ENCODE data around the gene INSM2. TPM values are rescaled to one million over a fixed set of nuclear protein-coding genes. Genes with fewer than 3 reads are reported as not detected.

The INSM2 gene
- total and polyA plus RNA-seq, 2 of the 13 experiments (the other 11 are each of a cell fraction or from before 2014, with no cell fraction given), result not detected

DNA sequence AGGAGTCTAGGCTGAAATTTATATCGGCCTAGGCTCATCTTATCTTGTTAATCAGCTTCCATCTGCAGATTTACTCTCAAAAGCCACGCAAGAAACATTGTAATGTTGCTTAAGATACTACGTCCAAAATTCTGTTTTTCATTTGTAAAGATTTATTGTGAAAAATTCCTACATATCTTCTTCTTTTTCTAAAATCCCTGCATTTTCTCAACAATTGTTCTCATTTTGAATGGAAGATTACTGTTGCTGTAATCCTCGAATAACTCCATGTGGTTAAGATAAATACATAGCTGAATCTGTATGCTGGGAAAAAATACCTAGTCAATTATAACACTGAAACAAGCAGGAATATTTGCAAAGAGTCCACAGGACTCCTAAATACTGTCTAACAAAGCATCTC is 15.6 kb downstream of the INSM2 start:
- ChIA-PET CTCF (ENCODE audit: low intra/inter-chr PET ratio, low total read pairs) (no interaction called here), POLR2A (no interaction called here)
- H3K9me3 ChIP-seq (ENCODE audit: low read length), result no peaks in the 10 kb centered on the region
- no peaks in the 10 kb centered on the region for H3K79me2 ChIP-seq (ENCODE audit: insufficient read depth, low read length)
- peaks cover 0 to 3% of the 10 kb centered on the region in 2 experiments; a peak in 2 of 5 replicates for H3K36me3 ChIP-seq (replicated peaks in 1 of 2; ENCODE audit: control insufficient read depth in 1 of 2, insufficient read depth in 2 of 2, low read length in 2 of 2)
- no peak overlapping the region for H3K9ac ChIP-seq (ENCODE audit: insufficient read depth, low read depth, low read length)
- BruUV-seq (replicated peaks), result no TSS peak
- no peak for TF ChIP-seq ZNF549 (CRISPR knock-in tag; IDR thresholded peaks at IDR 0.05)
- 0 out of 2 replicates have a peak, but pooled peaks have one; percentile 56 for TF ChIP-seq ZNF383 (CRISPR knock-in tag; IDR thresholded peaks at IDR 0.05; ENCODE audit: borderline replicate concordance)
- intact Hi-C loops (cut with micrococcal nuclease; ENCODE audit: unreplicated experiment), result no loop called here
- WGBS (ENCODE audit: low lambda C conversion rate), result 92% methylated on average over 4 of the region's 4 CpGs
- no peaks in the 10 kb centered on the region for H4K20me1 ChIP-seq (ENCODE audit: insufficient read depth, low read length)
- H3K27ac ChIP-seq (ENCODE audit: extremely low read length, insufficient read depth, low read length), result no peak overlapping the region
- ATAC-seq (no peak; the same call in 2 of the 3 replicates), DNase-seq (ENCODE audit: low spot score) (no peak), FAIRE-seq (no peak)
- H3K4me3 ChIP-seq (replicated peaks in 1 of 3; ENCODE audit: insufficient read depth in 1 of 3, low read depth in 2 of 3, low read length in 3 of 3), result no peak overlapping the region
- H3K27me3 ChIP-seq (ENCODE audit: control insufficient read depth in 1 of 2, insufficient read depth in 2 of 2, low read length in 2 of 2), result no peaks in the 10 kb centered on the region
- H3K4me2 ChIP-seq (ENCODE audit: low read depth, low read length), result no peak overlapping the region
- no peak overlapping the region for H2AFZ ChIP-seq (ENCODE audit: low read length)
- H3K4me1 ChIP-seq (ENCODE audit: insufficient read depth, low read length), result no peaks in the 10 kb centered on the region
- in situ Hi-C loops (cut with HindIII; ENCODE audit: extremely low pct_ligation_motif_present, low pct_unique_long_range_greater_than_20kb), result no loop called here

DNA sequence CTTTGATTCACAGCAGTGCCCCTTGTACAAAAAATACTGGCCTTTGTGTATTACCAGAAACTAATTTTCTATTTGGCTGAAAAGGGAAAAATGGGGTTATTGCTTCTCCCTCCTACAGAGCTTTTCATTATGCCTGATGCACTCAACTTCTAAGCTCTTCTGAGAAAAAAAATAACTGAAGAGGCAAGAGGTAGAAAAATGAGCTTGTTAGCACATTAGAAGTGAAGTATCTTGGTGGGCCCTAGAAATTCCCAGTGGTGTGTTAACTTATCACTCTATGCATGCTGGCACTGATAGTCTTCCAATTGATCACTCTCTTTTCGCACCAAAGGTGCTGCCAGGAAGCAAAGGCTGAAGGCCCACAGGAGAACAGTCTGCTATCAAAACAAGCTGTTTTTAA is 17.1 kb downstream of the INSM2 start:
- no peaks in the 10 kb centered on the region for H3K27me3 ChIP-seq (ENCODE audit: control insufficient read depth in 1 of 2, insufficient read depth in 2 of 2, low read length in 2 of 2)
- ChIA-PET CTCF (ENCODE audit: low intra/inter-chr PET ratio, low total read pairs) (no interaction called here), POLR2A (no interaction called here)
- H3K9ac ChIP-seq (ENCODE audit: insufficient read depth, low read depth, low read length), result no peak overlapping the region
- BruUV-seq (replicated peaks), result no TSS peak
- no peak overlapping the region for H2AFZ ChIP-seq (ENCODE audit: low read length)
- no peaks in the 10 kb centered on the region for H4K20me1 ChIP-seq (ENCODE audit: insufficient read depth, low read length)
- DNase-seq (ENCODE audit: low spot score) (no peak), FAIRE-seq (no peak), ATAC-seq (no peak)
- in situ Hi-C loops (cut with HindIII; ENCODE audit: extremely low pct_ligation_motif_present, low pct_unique_long_range_greater_than_20kb), result no loop called here
- no peak overlapping the region for H3K4me3 ChIP-seq (replicated peaks in 1 of 3; ENCODE audit: insufficient read depth in 1 of 3, low read depth in 2 of 3, low read length in 3 of 3)
- H3K79me2 ChIP-seq (ENCODE audit: insufficient read depth, low read length), result no peaks in the 10 kb centered on the region
- no peaks in the 10 kb centered on the region for H3K9me3 ChIP-seq (ENCODE audit: low read length)
- no peak overlapping the region for H3K4me2 ChIP-seq (ENCODE audit: low read depth, low read length)
- H3K36me3 ChIP-seq (replicated peaks in 1 of 2; ENCODE audit: control insufficient read depth in 1 of 2, insufficient read depth in 2 of 2, low read length in 2 of 2), result peaks cover 0 to 3% of the 10 kb centered on the region in 2 experiments; a peak in 2 of 5 replicates
- WGBS (ENCODE audit: low lambda C conversion rate), result 96% methylated on average over 1 of the region's 1 CpG
- no peak for TF ChIP-seq ZNF10 (CRISPR knock-in tag; IDR thresholded peaks at IDR 0.05; ENCODE audit: borderline replicate concordance, low read depth)
- no peak for TF ChIP-seq ZNF781 (CRISPR knock-in tag; IDR thresholded peaks at IDR 0.05; ENCODE audit: borderline replicate concordance, not compliant biosample characterization)
- TF ChIP-seq, protein P1, sequence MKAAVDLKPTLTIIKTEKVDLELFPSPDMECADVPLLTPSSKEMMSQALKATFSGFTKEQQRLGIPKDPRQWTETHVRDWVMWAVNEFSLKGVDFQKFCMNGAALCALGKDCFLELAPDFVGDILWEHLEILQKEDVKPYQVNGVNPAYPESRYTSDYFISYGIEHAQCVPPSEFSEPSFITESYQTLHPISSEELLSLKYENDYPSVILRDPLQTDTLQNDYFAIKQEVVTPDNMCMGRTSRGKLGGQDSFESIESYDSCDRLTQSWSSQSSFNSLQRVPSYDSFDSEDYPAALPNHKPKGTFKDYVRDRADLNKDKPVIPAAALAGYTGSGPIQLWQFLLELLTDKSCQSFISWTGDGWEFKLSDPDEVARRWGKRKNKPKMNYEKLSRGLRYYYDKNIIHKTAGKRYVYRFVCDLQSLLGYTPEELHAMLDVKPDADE (CRISPR knock-in tag; IDR thresholded peaks at IDR 0.05), result no peak
- no peak for TF ChIP-seq ZNF543 (CRISPR knock-in tag; IDR thresholded peaks at IDR 0.05)
- TF ChIP-seq RARA (CRISPR knock-in tag; IDR thresholded peaks at IDR 0.05), result no peak
- peak; percentile 69 for TF ChIP-seq RBM22 (optimal IDR thresholded peaks at IDR 0.05; ENCODE audit: low read length)
- no peak for TF ChIP-seq ZNF207 (IDR thresholded peaks at IDR 0.05; ENCODE audit: borderline replicate concordance)
- no peak for TF ChIP-seq HDAC6 (IDR thresholded peaks at IDR 0.05; ENCODE audit: low read depth, low read length)
- no peak for TF ChIP-seq NCOA2 (CRISPR knock-in tag; IDR thresholded peaks at IDR 0.05)
- TF ChIP-seq, protein P2, sequence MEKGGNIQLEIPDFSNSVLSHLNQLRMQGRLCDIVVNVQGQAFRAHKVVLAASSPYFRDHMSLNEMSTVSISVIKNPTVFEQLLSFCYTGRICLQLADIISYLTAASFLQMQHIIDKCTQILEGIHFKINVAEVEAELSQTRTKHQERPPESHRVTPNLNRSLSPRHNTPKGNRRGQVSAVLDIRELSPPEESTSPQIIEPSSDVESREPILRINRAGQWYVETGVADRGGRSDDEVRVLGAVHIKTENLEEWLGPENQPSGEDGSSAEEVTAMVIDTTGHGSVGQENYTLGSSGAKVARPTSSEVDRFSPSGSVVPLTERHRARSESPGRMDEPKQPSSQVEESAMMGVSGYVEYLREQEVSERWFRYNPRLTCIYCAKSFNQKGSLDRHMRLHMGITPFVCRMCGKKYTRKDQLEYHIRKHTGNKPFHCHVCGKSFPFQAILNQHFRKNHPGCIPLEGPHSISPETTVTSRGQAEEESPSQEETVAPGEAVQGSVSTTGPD (CRISPR knock-in tag; IDR thresholded peaks at IDR 0.05), result 0 out of 2 replicates have a peak, but pooled peaks have one; percentile 31
- no peak for TF ChIP-seq THAP11 (CRISPR knock-in tag; IDR thresholded peaks at IDR 0.05)
- TF ChIP-seq PAF1 (CRISPR knock-in tag; IDR thresholded peaks at IDR 0.05), result no peak
- TF ChIP-seq CC2D1A (CRISPR knock-in tag; IDR thresholded peaks at IDR 0.05), result no peak
- H3K27ac ChIP-seq (ENCODE audit: extremely low read length, insufficient read depth, low read length), result no peak overlapping the region
- intact Hi-C loops (cut with micrococcal nuclease; ENCODE audit: unreplicated experiment), result no loop called here
- no peaks in the 10 kb centered on the region for H3K4me1 ChIP-seq (ENCODE audit: insufficient read depth, low read length)

All from HepG2 (cell line).